Tibial nerve (tissue), 3 donors: Measurements from ENCODE around the gene CDH4.

ENCODE experiments used
- EP300 ChIP-seq, 2 donors: sonication (generic); formaldehyde crosslinking; IDR thresholded peaks; one replicate each; pipeline ENCODE4 v1.6.1; 2017; ENCODE audit warnings: antibody characterized with exemption in 2 of 2, mild to moderate bottlenecking in 1 of 2
- POLR2A ChIP-seq, 2 donors: fragments of 450-650 bp; IDR thresholded peaks; one replicate each; pipeline ENCODE4 v1.6.1; 2017; ENCODE audit warnings: antibody characterized with exemption in 2 of 2, mild to moderate bottlenecking in 2 of 2, moderate library complexity in 2 of 2

DNA sequence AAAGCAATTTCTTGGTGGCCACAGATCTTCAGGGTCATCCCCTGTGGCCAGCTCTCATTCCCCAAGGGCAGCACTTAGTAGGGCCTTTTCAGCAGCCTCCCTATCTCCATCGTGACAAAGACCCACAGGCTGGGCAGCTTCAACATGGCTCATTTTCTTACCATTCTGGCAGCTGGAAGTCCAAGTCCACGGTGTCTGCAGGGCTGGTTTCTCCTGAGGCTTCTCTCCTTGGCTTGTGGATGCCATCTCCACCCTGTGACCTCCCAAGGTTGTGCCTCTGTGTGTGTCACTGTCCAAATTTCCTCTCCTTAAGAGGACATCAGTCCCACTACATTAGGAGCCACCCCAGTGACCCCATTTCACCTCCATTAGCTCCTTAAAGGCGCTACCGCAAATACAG, 161.7 kb downstream of the CDH4 start:
- TF ChIP-seq EP300 (IDR thresholded peaks at IDR 0.05): no peak
- no peak for TF ChIP-seq POLR2A (IDR thresholded peaks at IDR 0.05)
